HepG2 (cell line): ENCODE data around the gene FRMD5. TPM values are rescaled to one million over a fixed set of nuclear protein-coding genes. Genes with fewer than 3 reads are reported as not detected.

ENCODE experiments used
- SMYD3 ChIP-seq: sonication (generic); formaldehyde crosslinking; IDR thresholded peaks from 2 replicates; pipeline ENCODE4 v1.8.1; 2023; ENCODE audit warnings: mild to moderate bottlenecking, missing genetic modification reagents
- ZBTB20 ChIP-seq: sonication (generic); formaldehyde crosslinking; IDR thresholded peaks from 2 replicates; pipeline ENCODE4 v1.8.1; 2023; ENCODE audit warnings: missing genetic modification reagents, low read depth, mild to moderate bottlenecking, borderline replicate concordance
- polyA plus RNA-seq, 8 experiments: library from polyadenylated mRNA; depleted of rRNA in 3 of 8; stranded (reverse) in 7 of 8; unstranded in 1 of 8; fragments of >200 nt; fragmentation: Illumina TruSeq in 4 of 8; extraction: Trizol in 4 of 8; gene quantifications; 2 replicates each; pipeline versions ENCODE4 v1.2.1 to v1.2.3, GENCODE V29; 2011 to 2016; ENCODE audit warnings: low read depth in 4 of 8, missing spikeins in 1 of 8, mixed read lengths in 1 of 8; ENCODE audit not compliant: insufficient read depth in 1 of 8
- total RNA-seq, 5 experiments: library from RNA; depleted of rRNA; stranded (reverse); fragments of >200 nt; fragmentation: Illumina TruSeq; extraction: Trizol; gene quantifications; 2 replicates each; pipeline ENCODE4 v1.2.3, GENCODE V29; 2016; ENCODE audit warnings: low read depth in 1 of 5
- TF ChIP-seq, protein P1 (sequence below): sonication (generic); formaldehyde crosslinking; conservative IDR thresholded peaks from 2 replicates; pipeline ENCODE4 v1.5.0; 2020; ENCODE audit warnings: missing genetic modification reagents
- TF ChIP-seq, protein P2 (sequence below): sonication (generic); formaldehyde crosslinking; IDR thresholded peaks from 2 replicates; pipeline ENCODE4 v1.5.0; 2020; ENCODE audit warnings: mild to moderate bottlenecking, missing genetic modification reagents, borderline replicate concordance

FRMD5 gene
- total and polyA plus RNA-seq, 2 of the 13 experiments (the other 11 are each of a cell fraction or from before 2014, with no cell fraction given): 0.93 to 1.5 TPM

DNA sequence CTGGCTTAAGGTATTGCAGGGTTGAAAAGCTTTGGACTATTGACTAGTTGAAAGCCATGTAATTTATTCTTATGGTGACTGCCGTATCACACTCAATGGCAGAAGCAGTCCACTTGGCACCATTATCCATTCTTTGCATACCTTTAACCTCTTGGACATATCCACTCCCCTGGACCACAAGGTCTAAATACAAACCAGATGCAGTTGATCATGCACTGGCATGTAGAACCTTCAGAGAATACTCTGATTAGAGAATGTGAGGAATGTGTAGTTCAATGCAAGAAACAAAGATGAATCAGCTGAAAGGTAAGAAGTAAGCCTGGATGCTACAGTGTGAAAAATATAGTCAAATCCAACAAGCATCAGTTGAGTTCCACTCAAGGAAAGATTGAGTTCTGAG is 93.1 kb downstream of the FRMD5 start (continued):
- TF ChIP-seq, protein P1, sequence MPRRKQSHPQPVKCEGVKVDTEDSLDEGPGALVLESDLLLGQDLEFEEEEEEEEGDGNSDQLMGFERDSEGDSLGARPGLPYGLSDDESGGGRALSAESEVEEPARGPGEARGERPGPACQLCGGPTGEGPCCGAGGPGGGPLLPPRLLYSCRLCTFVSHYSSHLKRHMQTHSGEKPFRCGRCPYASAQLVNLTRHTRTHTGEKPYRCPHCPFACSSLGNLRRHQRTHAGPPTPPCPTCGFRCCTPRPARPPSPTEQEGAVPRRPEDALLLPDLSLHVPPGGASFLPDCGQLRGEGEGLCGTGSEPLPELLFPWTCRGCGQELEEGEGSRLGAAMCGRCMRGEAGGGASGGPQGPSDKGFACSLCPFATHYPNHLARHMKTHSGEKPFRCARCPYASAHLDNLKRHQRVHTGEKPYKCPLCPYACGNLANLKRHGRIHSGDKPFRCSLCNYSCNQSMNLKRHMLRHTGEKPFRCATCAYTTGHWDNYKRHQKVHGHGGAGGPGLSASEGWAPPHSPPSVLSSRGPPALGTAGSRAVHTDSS: no peak
- TF ChIP-seq ZBTB20 (CRISPR knock-in tag) (no peak), SMYD3 (CRISPR knock-in tag) (no peak)
- TF ChIP-seq, protein P2, sequence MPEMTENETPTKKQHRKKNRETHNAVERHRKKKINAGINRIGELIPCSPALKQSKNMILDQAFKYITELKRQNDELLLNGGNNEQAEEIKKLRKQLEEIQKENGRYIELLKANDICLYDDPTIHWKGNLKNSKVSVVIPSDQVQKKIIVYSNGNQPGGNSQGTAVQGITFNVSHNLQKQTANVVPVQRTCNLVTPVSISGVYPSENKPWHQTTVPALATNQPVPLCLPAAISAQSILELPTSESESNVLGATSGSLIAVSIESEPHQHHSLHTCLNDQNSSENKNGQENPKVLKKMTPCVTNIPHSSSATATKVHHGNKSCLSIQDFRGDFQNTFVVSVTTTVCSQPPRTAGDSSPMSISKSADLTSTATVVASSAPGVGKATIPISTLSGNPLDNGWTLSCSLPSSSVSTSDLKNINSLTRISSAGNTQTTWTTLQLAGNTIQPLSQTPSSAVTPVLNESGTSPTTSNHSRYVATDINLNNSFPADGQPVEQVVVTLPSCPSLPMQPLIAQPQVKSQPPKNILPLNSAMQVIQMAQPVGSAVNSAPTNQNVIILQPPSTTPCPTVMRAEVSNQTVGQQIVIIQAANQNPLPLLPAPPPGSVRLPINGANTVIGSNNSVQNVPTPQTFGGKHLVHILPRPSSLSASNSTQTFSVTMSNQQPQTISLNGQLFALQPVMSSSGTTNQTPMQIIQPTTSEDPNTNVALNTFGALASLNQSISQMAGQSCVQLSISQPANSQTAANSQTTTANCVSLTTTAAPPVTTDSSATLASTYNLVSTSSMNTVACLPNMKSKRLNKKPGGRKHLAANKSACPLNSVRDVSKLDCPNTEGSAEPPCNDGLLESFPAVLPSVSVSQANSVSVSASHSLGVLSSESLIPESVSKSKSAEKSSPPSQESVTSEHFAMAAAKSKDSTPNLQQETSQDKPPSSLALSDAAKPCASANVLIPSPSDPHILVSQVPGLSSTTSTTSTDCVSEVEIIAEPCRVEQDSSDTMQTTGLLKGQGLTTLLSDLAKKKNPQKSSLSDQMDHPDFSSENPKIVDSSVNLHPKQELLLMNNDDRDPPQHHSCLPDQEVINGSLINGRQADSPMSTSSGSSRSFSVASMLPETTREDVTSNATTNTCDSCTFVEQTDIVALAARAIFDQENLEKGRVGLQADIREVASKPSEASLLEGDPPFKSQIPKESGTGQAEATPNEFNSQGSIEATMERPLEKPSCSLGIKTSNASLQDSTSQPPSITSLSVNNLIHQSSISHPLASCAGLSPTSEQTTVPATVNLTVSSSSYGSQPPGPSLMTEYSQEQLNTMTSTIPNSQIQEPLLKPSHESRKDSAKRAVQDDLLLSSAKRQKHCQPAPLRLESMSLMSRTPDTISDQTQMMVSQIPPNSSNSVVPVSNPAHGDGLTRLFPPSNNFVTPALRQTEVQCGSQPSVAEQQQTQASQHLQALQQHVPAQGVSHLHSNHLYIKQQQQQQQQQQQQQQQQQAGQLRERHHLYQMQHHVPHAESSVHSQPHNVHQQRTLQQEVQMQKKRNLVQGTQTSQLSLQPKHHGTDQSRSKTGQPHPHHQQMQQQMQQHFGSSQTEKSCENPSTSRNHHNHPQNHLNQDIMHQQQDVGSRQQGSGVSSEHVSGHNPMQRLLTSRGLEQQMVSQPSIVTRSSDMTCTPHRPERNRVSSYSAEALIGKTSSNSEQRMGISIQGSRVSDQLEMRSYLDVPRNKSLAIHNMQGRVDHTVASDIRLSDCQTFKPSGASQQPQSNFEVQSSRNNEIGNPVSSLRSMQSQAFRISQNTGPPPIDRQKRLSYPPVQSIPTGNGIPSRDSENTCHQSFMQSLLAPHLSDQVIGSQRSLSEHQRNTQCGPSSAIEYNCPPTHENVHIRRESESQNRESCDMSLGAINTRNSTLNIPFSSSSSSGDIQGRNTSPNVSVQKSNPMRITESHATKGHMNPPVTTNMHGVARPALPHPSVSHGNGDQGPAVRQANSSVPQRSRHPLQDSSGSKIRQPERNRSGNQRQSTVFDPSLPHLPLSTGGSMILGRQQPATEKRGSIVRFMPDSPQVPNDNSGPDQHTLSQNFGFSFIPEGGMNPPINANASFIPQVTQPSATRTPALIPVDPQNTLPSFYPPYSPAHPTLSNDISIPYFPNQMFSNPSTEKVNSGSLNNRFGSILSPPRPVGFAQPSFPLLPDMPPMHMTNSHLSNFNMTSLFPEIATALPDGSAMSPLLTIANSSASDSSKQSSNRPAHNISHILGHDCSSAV (CRISPR knock-in tag): no peak
